Measurements from ENCODE around the gene TUBGCP5.

GRCh38 chr15:22995795-22996194 is 43.6 kb downstream of the TUBGCP5 start:
- no peak for TF ChIP-seq POLR2AphosphoS5 (IDR thresholded peaks at IDR 0.05)
- no peak for TF ChIP-seq CTCF (IDR thresholded peaks at IDR 0.05 in 8 of 11, conservative IDR thresholded peaks at IDR 0.05 in 3 of 11)
- TF ChIP-seq POLR2A (IDR thresholded peaks at IDR 0.05), result no peak

Data from spleen (tissue), 7 donors.